HepG2 (cell line): ENCODE measurements around the gene TIMM44. TPM values are rescaled to one million over a fixed set of nuclear protein-coding genes. Genes with fewer than 3 reads are reported as not detected.

Experiments
- ETV6 ChIP-seq: sonication (generic); formaldehyde crosslinking; conservative IDR thresholded peaks from 2 replicates; pipeline ENCODE4 v1.4.0; 2020; ENCODE audit warnings: missing genetic modification reagents
- GTF2F1 ChIP-seq: fragments of 150-350 bp; IDR thresholded peaks from 2 replicates; pipeline ENCODE4 v1.6.1; 2014; ENCODE audit warnings: low read length
- HOMEZ ChIP-seq: IDR thresholded peaks from 2 replicates; pipeline ENCODE4 v1.6.1; 2016; ENCODE audit warnings: low read depth
- HOXD1 ChIP-seq: sonication (generic); formaldehyde crosslinking; IDR thresholded peaks from 2 replicates; pipeline ENCODE4 v1.5.0; 2020; ENCODE audit warnings: missing genetic modification reagents
- IRF1 ChIP-seq: sonication (generic); formaldehyde crosslinking; IDR thresholded peaks from 2 replicates; pipeline ENCODE4 v1.4.0; 2020; ENCODE audit warnings: low read depth, mild to moderate bottlenecking, missing genetic modification reagents
- KAT2B ChIP-seq: fragments of 150-350 bp; IDR thresholded peaks from 2 replicates; pipeline ENCODE4 v1.6.1; 2014; ENCODE audit warnings: low read depth, low read length, borderline replicate concordance
- PAF1 ChIP-seq: IDR thresholded peaks from 2 replicates; pipeline ENCODE4 v1.6.1; 2016; ENCODE audit warnings: missing genetic modification reagents, missing compliant biosample characterization
- PATZ1 ChIP-seq: sonication (generic); formaldehyde crosslinking; IDR thresholded peaks from 2 replicates; pipeline ENCODE4 v1.4.0; 2020; ENCODE audit warnings: missing genetic modification reagents
- PRDM15 ChIP-seq: sonication (generic); formaldehyde crosslinking; IDR thresholded peaks from 2 replicates; pipeline ENCODE4 v1.4.0; 2020; ENCODE audit warnings: missing genetic modification reagents
- REXO4 ChIP-seq: sonication (generic); formaldehyde crosslinking; IDR thresholded peaks from 2 replicates; pipeline ENCODE4 v1.8.0; 2022; ENCODE audit warnings: missing genetic modification reagents, mild to moderate bottlenecking, borderline replicate concordance
- TBX3 ChIP-seq: fragments of 450-650 bp; IDR thresholded peaks from 2 replicates; pipeline ENCODE4 v1.6.1; 2017; ENCODE audit warnings: antibody characterized with exemption, mild to moderate bottlenecking, inconsistent platforms, borderline replicate concordance
- TMF1 ChIP-seq: sonication (generic); formaldehyde crosslinking; IDR thresholded peaks from 2 replicates; pipeline ENCODE4 v1.8.1; 2022; ENCODE audit warnings: low read depth, missing genetic modification reagents
- ZFYVE20 ChIP-seq: sonication (generic); formaldehyde crosslinking; IDR thresholded peaks from 2 replicates; pipeline ENCODE4 v1.8.0; 2023; ENCODE audit warnings: low read depth, mild to moderate bottlenecking, moderate library complexity, missing genetic modification reagents, borderline replicate concordance
- ZIK1 ChIP-seq: sonication (generic); formaldehyde crosslinking; IDR thresholded peaks from 2 replicates; pipeline ENCODE4 v1.5.0; 2020; ENCODE audit warnings: mild to moderate bottlenecking, low read depth, missing genetic modification reagents, borderline replicate concordance
- ZMYM2 ChIP-seq: sonication (generic); formaldehyde crosslinking; IDR thresholded peaks from 2 replicates; pipeline ENCODE4 v1.8.0; 2022; ENCODE audit warnings: mild to moderate bottlenecking, missing genetic modification reagents
- ZNF253 ChIP-seq: sonication (generic); formaldehyde crosslinking; IDR thresholded peaks from 2 replicates; pipeline ENCODE4 v1.8.0; 2022; ENCODE audit warnings: mild to moderate bottlenecking, missing genetic modification reagents, borderline replicate concordance
- ZNF30 ChIP-seq: sonication (generic); formaldehyde crosslinking; IDR thresholded peaks from 2 replicates; pipeline ENCODE4 v1.5.0; 2020; ENCODE audit warnings: mild to moderate bottlenecking, missing genetic modification reagents
- ZNF33B ChIP-seq: sonication (generic); formaldehyde crosslinking; IDR thresholded peaks from 2 replicates; pipeline ENCODE4 v1.5.1; 2020; ENCODE audit warnings: mild to moderate bottlenecking, missing genetic modification reagents
- ZNF354B ChIP-seq: sonication (generic); formaldehyde crosslinking; IDR thresholded peaks from 2 replicates; pipeline ENCODE4 v1.8.0; 2022; ENCODE audit warnings: mild to moderate bottlenecking, missing genetic modification reagents
- ZNF513 ChIP-seq: sonication (generic); formaldehyde crosslinking; conservative IDR thresholded peaks from 2 replicates; pipeline ENCODE4 v1.5.0; 2020; ENCODE audit warnings: missing genetic modification reagents
- ZNF569 ChIP-seq: sonication (generic); formaldehyde crosslinking; IDR thresholded peaks from 2 replicates; pipeline ENCODE4 v1.5.0; 2020; ENCODE audit warnings: mild to moderate bottlenecking, missing genetic modification reagents, moderate library complexity, borderline replicate concordance
- ZNF777 ChIP-seq: sonication (generic); formaldehyde crosslinking; IDR thresholded peaks from 2 replicates; pipeline ENCODE4 v1.4.0; 2020; ENCODE audit warnings: missing genetic modification reagents
- polyA plus RNA-seq, 8 experiments: library from polyadenylated mRNA; depleted of rRNA in 3 of 8; stranded (reverse) in 7 of 8; unstranded in 1 of 8; fragments of >200 nt; fragmentation: Illumina TruSeq in 4 of 8; extraction: Trizol in 4 of 8; gene quantifications; 2 replicates each; pipeline versions ENCODE4 v1.2.1 to v1.2.3, GENCODE V29; 2011 to 2016; ENCODE audit warnings: low read depth in 4 of 8, missing spikeins in 1 of 8, mixed read lengths in 1 of 8; ENCODE audit not compliant: insufficient read depth in 1 of 8
- total RNA-seq, 5 experiments: library from RNA; depleted of rRNA; stranded (reverse); fragments of >200 nt; fragmentation: Illumina TruSeq; extraction: Trizol; gene quantifications; 2 replicates each; pipeline ENCODE4 v1.2.3, GENCODE V29; 2016; ENCODE audit warnings: low read depth in 1 of 5

Gene TIMM44
- total and polyA plus RNA-seq, 2 of the 13 experiments (the other 11 are each of a cell fraction or from before 2014, with no cell fraction given): 42.9 to 72.6 TPM

- TF ChIP-seq PATZ1: peak; percentile 93
- TF ChIP-seq ZMYM2 (CRISPR knock-in tag): peak; percentile 84
- TF ChIP-seq IRF1: no peak
- no peak for TF ChIP-seq ZNF253 (CRISPR knock-in tag)
- no peak for TF ChIP-seq TMF1 (CRISPR knock-in tag)
- TF ChIP-seq HOMEZ (CRISPR knock-in tag): no peak
- TF ChIP-seq ZIK1 (CRISPR knock-in tag): no peak
- TF ChIP-seq PAF1 (CRISPR knock-in tag): no peak
- TF ChIP-seq PRDM15: no peak
- no peak for TF ChIP-seq ZNF513
- no peak for TF ChIP-seq ZNF30 (CRISPR knock-in tag)
- TF ChIP-seq KAT2B: no peak
- TF ChIP-seq ZFYVE20 (CRISPR knock-in tag): no peak
- TF ChIP-seq ZNF33B (CRISPR knock-in tag): no peak; the same call in 1 of the 2 replicates
- TF ChIP-seq REXO4 (CRISPR knock-in tag): no peak
- no peak for TF ChIP-seq HOXD1 (CRISPR knock-in tag)
- no peak for TF ChIP-seq ZNF569
- TF ChIP-seq TBX3: no peak
- no peak for TF ChIP-seq GTF2F1
- TF ChIP-seq ZNF354B (CRISPR knock-in tag): no peak
- 0 out of 2 replicates have a peak, but pooled peaks have one; percentile 40 for TF ChIP-seq ZNF777 (CRISPR knock-in tag)
- TF ChIP-seq ETV6 (CRISPR knock-in tag): no peak
Observed at GRCh38 chr19:7897292-7897691, 46.2 kb downstream of the TIMM44 start (continued).
